WTC11 (cell line): Measurements from ENCODE around the gene CRIP2.

ENCODE experiments used
- IRF2 ChIP-seq: sonication (generic); formaldehyde crosslinking; IDR thresholded peaks from 2 replicates; pipeline ENCODE4 v1.8.0; 2022; ENCODE audit warnings: low read depth, missing genetic modification reagents, borderline replicate concordance
- SP1 ChIP-seq: sonication (generic); formaldehyde crosslinking; conservative IDR thresholded peaks from 2 replicates; pipeline ENCODE4 v1.8.1; 2022; ENCODE audit warnings: missing genetic modification reagents
- TF ChIP-seq, protein P1 (sequence below): fragments of 200-600 bp; IDR thresholded peaks from 2 replicates; pipeline ENCODE4 v1.8.0; 2022; ENCODE audit warnings: antibody characterized with exemption
- TF ChIP-seq, protein P2 (sequence below): sonication (generic); formaldehyde crosslinking; IDR thresholded peaks from 2 replicates; pipeline ENCODE4 v1.8.1; 2023; ENCODE audit warnings: mild to moderate bottlenecking, moderate library complexity, missing genetic modification reagents
- TF ChIP-seq, protein P3 (sequence below): sonication (generic); formaldehyde crosslinking; IDR thresholded peaks from 2 replicates; pipeline ENCODE4 v1.8.1; 2023; ENCODE audit warnings: mild to moderate bottlenecking, missing genetic modification reagents, moderate library complexity
- TF ChIP-seq, protein P4 (sequence below): sonication (generic); formaldehyde crosslinking; IDR thresholded peaks from 2 replicates; pipeline ENCODE4 v1.8.1; 2022; ENCODE audit warnings: low read depth, missing genetic modification reagents, borderline replicate concordance
- TF ChIP-seq, protein P5 (sequence below): sonication (generic); formaldehyde crosslinking; IDR thresholded peaks from 2 replicates; pipeline ENCODE4 v1.8.0; 2023; ENCODE audit warnings: mild to moderate bottlenecking, missing genetic modification reagents
- TF ChIP-seq, protein P6 (sequence below): sonication (generic); formaldehyde crosslinking; IDR thresholded peaks from 2 replicates; pipeline ENCODE4 v1.8.1; 2023; ENCODE audit warnings: mild to moderate bottlenecking, missing genetic modification reagents, borderline replicate concordance
- TF ChIP-seq, protein P7 (sequence below): sonication (generic); formaldehyde crosslinking; IDR thresholded peaks from 2 replicates; pipeline ENCODE4 v1.8.1; 2022; ENCODE audit warnings: low read depth, mild to moderate bottlenecking, moderate library complexity, missing genetic modification reagents, borderline replicate concordance

DNA sequence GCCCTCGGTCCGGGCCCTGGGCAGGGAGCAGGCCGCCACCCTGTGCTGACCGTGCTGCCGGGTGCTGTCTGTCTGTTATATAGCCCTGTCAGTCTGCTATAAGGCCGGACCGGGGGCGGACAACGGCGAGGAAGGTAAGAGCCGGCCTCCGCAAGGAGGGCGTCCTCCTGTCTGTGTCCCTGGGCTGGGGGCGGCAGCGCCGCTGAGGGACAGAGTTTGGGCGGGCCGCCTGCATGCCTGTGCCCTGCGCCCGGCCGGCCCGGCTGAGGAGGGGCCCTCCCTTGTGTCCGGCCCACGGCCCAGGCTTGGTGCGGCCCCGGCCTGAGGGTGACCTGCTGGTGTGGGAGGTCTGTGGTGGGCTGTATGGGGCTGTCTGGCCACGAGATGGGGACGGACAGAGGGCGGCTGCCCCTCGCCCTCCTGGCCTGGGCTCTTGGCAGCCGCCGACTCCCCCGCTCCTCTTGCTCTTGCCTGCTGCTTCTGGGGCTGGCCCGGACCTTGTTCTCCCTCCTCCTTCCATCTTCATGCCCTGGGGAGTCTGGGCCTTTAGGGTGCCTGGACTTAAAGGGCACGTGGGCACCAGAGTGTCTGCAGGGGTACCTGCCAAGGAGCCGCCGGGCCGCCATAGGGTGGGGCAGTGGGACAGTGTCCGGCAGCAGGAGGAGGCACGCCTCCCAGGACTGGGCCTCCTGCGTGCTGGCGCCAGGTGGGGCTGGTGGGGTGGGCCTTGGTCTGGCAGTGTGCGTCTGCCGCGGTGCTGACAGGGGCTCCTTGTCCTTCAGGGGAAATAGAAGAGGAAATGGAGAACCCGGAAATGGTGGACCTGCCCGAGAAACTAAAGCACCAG, 25.1 kb upstream of the CRIP2 start:
- TF ChIP-seq, protein P1, sequence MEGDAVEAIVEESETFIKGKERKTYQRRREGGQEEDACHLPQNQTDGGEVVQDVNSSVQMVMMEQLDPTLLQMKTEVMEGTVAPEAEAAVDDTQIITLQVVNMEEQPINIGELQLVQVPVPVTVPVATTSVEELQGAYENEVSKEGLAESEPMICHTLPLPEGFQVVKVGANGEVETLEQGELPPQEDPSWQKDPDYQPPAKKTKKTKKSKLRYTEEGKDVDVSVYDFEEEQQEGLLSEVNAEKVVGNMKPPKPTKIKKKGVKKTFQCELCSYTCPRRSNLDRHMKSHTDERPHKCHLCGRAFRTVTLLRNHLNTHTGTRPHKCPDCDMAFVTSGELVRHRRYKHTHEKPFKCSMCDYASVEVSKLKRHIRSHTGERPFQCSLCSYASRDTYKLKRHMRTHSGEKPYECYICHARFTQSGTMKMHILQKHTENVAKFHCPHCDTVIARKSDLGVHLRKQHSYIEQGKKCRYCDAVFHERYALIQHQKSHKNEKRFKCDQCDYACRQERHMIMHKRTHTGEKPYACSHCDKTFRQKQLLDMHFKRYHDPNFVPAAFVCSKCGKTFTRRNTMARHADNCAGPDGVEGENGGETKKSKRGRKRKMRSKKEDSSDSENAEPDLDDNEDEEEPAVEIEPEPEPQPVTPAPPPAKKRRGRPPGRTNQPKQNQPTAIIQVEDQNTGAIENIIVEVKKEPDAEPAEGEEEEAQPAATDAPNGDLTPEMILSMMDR = no peak
- TF ChIP-seq, protein P2, sequence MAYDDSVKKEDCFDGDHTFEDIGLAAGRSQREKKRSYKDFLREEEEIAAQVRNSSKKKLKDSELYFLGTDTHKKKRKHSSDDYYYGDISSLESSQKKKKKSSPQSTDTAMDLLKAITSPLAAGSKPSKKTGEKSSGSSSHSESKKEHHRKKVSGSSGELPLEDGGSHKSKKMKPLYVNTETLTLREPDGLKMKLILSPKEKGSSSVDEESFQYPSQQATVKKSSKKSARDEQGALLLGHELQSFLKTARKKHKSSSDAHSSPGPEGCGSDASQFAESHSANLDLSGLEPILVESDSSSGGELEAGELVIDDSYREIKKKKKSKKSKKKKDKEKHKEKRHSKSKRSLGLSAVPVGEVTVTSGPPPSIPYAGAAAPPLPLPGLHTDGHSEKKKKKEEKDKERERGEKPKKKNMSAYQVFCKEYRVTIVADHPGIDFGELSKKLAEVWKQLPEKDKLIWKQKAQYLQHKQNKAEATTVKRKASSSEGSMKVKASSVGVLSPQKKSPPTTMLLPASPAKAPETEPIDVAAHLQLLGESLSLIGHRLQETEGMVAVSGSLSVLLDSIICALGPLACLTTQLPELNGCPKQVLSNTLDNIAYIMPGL (CRISPR knock-in tag) = no peak
- TF ChIP-seq, protein P3, sequence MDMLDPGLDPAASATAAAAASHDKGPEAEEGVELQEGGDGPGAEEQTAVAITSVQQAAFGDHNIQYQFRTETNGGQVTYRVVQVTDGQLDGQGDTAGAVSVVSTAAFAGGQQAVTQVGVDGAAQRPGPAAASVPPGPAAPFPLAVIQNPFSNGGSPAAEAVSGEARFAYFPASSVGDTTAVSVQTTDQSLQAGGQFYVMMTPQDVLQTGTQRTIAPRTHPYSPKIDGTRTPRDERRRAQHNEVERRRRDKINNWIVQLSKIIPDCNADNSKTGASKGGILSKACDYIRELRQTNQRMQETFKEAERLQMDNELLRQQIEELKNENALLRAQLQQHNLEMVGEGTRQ (CRISPR knock-in tag) = no peak
- no peak for TF ChIP-seq SP1 (CRISPR knock-in tag)
- TF ChIP-seq, protein P4, sequence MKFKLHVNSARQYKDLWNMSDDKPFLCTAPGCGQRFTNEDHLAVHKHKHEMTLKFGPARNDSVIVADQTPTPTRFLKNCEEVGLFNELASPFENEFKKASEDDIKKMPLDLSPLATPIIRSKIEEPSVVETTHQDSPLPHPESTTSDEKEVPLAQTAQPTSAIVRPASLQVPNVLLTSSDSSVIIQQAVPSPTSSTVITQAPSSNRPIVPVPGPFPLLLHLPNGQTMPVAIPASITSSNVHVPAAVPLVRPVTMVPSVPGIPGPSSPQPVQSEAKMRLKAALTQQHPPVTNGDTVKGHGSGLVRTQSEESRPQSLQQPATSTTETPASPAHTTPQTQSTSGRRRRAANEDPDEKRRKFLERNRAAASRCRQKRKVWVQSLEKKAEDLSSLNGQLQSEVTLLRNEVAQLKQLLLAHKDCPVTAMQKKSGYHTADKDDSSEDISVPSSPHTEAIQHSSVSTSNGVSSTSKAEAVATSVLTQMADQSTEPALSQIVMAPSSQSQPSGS (CRISPR knock-in tag) = no peak
- TF ChIP-seq, protein P5, sequence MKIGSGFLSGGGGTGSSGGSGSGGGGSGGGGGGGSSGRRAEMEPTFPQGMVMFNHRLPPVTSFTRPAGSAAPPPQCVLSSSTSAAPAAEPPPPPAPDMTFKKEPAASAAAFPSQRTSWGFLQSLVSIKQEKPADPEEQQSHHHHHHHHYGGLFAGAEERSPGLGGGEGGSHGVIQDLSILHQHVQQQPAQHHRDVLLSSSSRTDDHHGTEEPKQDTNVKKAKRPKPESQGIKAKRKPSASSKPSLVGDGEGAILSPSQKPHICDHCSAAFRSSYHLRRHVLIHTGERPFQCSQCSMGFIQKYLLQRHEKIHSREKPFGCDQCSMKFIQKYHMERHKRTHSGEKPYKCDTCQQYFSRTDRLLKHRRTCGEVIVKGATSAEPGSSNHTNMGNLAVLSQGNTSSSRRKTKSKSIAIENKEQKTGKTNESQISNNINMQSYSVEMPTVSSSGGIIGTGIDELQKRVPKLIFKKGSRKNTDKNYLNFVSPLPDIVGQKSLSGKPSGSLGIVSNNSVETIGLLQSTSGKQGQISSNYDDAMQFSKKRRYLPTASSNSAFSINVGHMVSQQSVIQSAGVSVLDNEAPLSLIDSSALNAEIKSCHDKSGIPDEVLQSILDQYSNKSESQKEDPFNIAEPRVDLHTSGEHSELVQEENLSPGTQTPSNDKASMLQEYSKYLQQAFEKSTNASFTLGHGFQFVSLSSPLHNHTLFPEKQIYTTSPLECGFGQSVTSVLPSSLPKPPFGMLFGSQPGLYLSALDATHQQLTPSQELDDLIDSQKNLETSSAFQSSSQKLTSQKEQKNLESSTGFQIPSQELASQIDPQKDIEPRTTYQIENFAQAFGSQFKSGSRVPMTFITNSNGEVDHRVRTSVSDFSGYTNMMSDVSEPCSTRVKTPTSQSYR (CRISPR knock-in tag) = no peak
- TF ChIP-seq, protein P6, sequence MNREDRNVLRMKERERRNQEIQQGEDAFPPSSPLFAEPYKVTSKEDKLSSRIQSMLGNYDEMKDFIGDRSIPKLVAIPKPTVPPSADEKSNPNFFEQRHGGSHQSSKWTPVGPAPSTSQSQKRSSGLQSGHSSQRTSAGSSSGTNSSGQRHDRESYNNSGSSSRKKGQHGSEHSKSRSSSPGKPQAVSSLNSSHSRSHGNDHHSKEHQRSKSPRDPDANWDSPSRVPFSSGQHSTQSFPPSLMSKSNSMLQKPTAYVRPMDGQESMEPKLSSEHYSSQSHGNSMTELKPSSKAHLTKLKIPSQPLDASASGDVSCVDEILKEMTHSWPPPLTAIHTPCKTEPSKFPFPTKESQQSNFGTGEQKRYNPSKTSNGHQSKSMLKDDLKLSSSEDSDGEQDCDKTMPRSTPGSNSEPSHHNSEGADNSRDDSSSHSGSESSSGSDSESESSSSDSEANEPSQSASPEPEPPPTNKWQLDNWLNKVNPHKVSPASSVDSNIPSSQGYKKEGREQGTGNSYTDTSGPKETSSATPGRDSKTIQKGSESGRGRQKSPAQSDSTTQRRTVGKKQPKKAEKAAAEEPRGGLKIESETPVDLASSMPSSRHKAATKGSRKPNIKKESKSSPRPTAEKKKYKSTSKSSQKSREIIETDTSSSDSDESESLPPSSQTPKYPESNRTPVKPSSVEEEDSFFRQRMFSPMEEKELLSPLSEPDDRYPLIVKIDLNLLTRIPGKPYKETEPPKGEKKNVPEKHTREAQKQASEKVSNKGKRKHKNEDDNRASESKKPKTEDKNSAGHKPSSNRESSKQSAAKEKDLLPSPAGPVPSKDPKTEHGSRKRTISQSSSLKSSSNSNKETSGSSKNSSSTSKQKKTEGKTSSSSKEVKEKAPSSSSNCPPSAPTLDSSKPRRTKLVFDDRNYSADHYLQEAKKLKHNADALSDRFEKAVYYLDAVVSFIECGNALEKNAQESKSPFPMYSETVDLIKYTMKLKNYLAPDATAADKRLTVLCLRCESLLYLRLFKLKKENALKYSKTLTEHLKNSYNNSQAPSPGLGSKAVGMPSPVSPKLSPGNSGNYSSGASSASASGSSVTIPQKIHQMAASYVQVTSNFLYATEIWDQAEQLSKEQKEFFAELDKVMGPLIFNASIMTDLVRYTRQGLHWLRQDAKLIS (CRISPR knock-in tag) = no peak
- TF ChIP-seq, protein P7, sequence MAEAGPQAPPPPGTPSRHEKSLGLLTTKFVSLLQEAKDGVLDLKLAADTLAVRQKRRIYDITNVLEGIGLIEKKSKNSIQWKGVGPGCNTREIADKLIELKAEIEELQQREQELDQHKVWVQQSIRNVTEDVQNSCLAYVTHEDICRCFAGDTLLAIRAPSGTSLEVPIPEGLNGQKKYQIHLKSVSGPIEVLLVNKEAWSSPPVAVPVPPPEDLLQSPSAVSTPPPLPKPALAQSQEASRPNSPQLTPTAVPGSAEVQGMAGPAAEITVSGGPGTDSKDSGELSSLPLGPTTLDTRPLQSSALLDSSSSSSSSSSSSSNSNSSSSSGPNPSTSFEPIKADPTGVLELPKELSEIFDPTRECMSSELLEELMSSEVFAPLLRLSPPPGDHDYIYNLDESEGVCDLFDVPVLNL (CRISPR knock-in tag) = no peak
- TF ChIP-seq IRF2 (CRISPR knock-in tag) = no peak
